Aorta (tissue), 5 donors: ENCODE measurements around the gene KLHL3. TPM values are rescaled to one million over a fixed set of nuclear protein-coding genes. Genes with fewer than 3 reads are reported as not detected.

Experiments used
- ATAC-seq: fragments of 200-7000 bp; cut with Tn5 transposase; one replicate; pipeline ENCODE4 v1.9.1; 2022; ENCODE audit warnings: moderate library complexity; ENCODE audit not compliant: low FRiP score
- DNase-seq, 2 donors: peaks; one replicate each; pipeline ENCODE4 v3.0.0-alpha.2; 2020
- H3K27ac ChIP-seq, 2 donors: one replicate each; pipeline ENCODE4 v1.5.1; 2013; ENCODE audit warnings: low read length in 2 of 2, mild to moderate bottlenecking in 2 of 2, moderate library complexity in 2 of 2, control low read depth in 1 of 2, inconsistent platforms in 1 of 2, low read depth in 1 of 2
- H3K27me3 ChIP-seq, 2 donors: one replicate each; pipeline ENCODE4 v1.6.1; 2013; ENCODE audit warnings: control low read depth in 1 of 2, low read length in 1 of 2, mild to moderate bottlenecking in 1 of 2, moderate library complexity in 1 of 2; ENCODE audit not compliant: insufficient read depth in 2 of 2, control insufficient read depth in 1 of 2
- H3K36me3 ChIP-seq, 2 donors: one replicate each; pipeline ENCODE4 v1.6.1; 2013; ENCODE audit warnings: control low read depth in 1 of 2, low read length in 1 of 2, mild to moderate bottlenecking in 1 of 2; ENCODE audit not compliant: insufficient read depth in 2 of 2, control insufficient read depth in 1 of 2
- H3K4me1 ChIP-seq, 2 donors: one replicate each; pipeline ENCODE4 v1.6.1; 2013; ENCODE audit warnings: low read length in 2 of 2, control low read depth in 1 of 2, mild to moderate bottlenecking in 1 of 2, moderate library complexity in 1 of 2; ENCODE audit not compliant: insufficient read depth in 2 of 2, control insufficient read depth in 1 of 2
- H3K4me3 ChIP-seq, 2 donors: one replicate each; pipeline ENCODE4 v1.5.1; 2013; ENCODE audit warnings: low read length in 2 of 2, control low read depth in 1 of 2, mild to moderate bottlenecking in 1 of 2
- H3K9me3 ChIP-seq: one replicate; pipeline ENCODE4 v1.6.1; 2013; ENCODE audit warnings: mild to moderate bottlenecking, low read length; ENCODE audit not compliant: control insufficient read depth
- WGBS, 2 donors: extraction: QIAGEN DNeasy Blood & Tissue Kit; methylation state at CpG; one replicate each; pipeline ENCODE4 v1.1.7; 2013; 5-methylcytosine and 5-hydroxymethylcytosine counted together
- intact Hi-C, 2 donors: fragments of 100-400 bp; cut with DNase I; formaldehyde crosslinking; loops; one replicate each; pipeline versions ENCODE4 v1.14.2 to v1.15.0; 2022
- polyA plus RNA-seq, 2 donors: library from polyadenylated mRNA; stranded (reverse); fragments of 200-250 nt; gene quantifications; one replicate each; pipeline ENCODE4 v1.2.3, GENCODE V29; 2013
- total RNA-seq, 2 donors: library from RNA; stranded (reverse); fragmentation: NEBNext Ultra II Directional; extraction: Animal tissue kit (Norgen Biotek cat#: 25700); gene quantifications; one replicate each; pipeline ENCODE4 v1.2.1, GENCODE V29; 2021
- donor health status: healthy with polysubstance abuse.
- donor health status: Bipolar disorder and iron deficiency.
- donor health status: DM: no; HTN: no; CAD: no.
- donor health status: DM: no; HTN: no; CAD: no.
- donor health status: DM: yes; HTN: yes; CAD: no.

The KLHL3 gene
- total and polyA plus RNA-seq, 4 donors: 0.88 to 38.1 (median 11.9) TPM

GRCh38 chr5:137758715-137759306 is 22.9 kb upstream of the KLHL3 start:
- Histone ChIP-seq H3K36me3 (no peaks in the 10 kb centered on the region), H3K27me3 (no peaks in the 10 kb centered on the region), H3K9me3 (no peaks in the 10 kb centered on the region), H3K27ac (no peak overlapping the region), H3K4me1 (no peaks in the 10 kb centered on the region), H3K4me3 (no peak overlapping the region)
- intact Hi-C loops: no loop called here
- DNase-seq: no peak
- ATAC-seq: no peak
- 82 to 84% methylated on average over 6 of the region's 6 CpGs for WGBS, 2 donors

DNA sequence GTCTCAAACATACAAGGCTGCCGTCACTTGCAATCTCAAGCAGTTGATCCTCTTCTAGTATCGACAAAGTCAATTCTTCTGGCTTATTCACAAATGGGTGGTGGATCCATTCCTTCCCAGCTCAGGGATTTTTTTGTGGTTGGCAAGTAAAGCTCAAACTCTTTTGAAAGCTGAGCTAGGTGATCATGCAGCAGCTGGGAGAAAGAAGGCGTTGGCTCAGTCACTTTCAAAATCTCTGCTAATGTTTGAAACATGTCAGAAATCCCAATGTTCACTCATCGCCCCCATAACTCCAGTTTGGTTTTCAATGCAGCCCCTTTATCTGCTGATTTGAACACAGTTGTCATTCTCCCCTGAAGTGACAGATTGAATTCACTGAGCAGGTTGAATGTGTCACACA is 22.2 kb upstream of the KLHL3 start:
- WGBS, 2 donors: 90 to 92% methylated on average over 4 of the region's 4 CpGs
- ATAC-seq (no peak), DNase-seq (no peak)
- no peaks in the 10 kb centered on the region for H3K9me3 ChIP-seq
- H3K4me3 ChIP-seq: no peak overlapping the region
- intact Hi-C loops: no loop called here
- H3K27ac ChIP-seq: no peak overlapping the region
- no peaks in the 10 kb centered on the region for H3K36me3 ChIP-seq
- no peaks in the 10 kb centered on the region for H3K27me3 ChIP-seq
- H3K4me1 ChIP-seq: no peaks in the 10 kb centered on the region

DNA sequence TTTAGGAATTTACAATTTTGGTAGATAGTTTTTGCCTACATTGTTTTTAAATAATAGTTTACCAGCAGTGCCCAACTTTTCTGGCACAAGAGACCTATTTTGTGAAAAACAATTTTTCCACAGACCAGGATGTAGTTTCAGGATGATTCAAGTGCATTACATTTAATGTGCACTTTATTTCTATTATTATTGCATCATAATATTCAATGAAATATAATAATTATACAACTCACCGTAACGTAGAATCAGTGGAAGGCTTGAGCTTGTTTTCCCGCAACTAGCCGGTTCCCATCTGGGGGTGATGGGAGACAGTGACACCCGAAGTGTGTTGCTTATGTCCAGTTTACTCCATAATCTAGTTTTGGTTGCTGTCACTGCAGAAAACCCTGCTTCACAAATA is 21.7 kb upstream of the KLHL3 start:
- WGBS, 2 donors: 93 to 94% methylated on average over 5 of the region's 5 CpGs
- Histone ChIP-seq H3K4me1 (no peaks in the 10 kb centered on the region), H3K27ac (no peak overlapping the region), H3K36me3 (no peaks in the 10 kb centered on the region), H3K27me3 (no peaks in the 10 kb centered on the region), H3K9me3 (no peaks in the 10 kb centered on the region), H3K4me3 (no peak overlapping the region)
- ATAC-seq (no peak), DNase-seq (no peak)
- intact Hi-C loops: no loop called here

DNA sequence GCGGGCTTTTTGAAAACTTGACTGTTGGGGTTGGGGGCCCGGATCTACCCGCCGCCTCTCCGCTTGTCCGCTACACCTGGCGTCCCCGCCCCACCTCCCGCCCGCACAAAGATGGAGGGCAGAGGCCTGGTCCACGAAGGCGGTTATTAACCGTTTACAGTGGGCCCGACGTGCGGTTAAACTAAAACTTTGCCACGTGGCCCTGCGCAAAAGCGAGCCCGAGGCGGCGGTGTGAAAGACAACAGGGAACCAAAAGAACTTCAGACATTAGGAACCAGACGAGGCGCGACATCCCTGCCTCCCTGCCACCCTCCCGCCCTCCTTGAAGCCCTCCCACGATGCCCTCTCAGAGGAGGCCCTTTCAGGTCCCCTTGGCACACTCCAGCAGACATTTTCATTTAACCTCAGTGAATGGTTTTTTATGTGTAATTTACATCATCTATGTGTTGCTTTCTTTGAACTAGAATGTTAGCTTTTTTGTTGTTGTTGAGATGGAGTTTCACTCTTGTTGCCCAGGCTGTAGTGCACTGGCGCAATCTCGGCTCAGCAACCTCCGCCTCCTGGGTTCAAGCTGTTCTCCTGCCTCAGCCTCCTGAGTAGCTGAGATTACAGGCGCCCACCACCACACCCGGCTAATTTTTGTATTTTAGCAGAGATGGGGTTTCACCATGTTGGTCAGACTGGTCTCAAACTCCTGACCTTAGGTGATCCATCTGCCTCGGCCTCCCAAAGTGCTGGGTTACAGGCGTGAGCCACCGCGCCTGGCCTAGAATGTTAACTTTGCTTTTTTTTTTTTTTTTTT is 19.3 kb upstream of the KLHL3 start:
- ATAC-seq: no peak
- intact Hi-C loops: no loop called here
- no peaks in the 10 kb centered on the region for H3K9me3 ChIP-seq
- no peaks in the 10 kb centered on the region for H3K36me3 ChIP-seq
- H3K27me3 ChIP-seq: no peaks in the 10 kb centered on the region
- peak overlapping the region; percentile 37 to 91 for H3K27ac ChIP-seq
- 27% methylated on average over 36 of the region's 36 CpGs for WGBS, 2 donors
- H3K4me3 ChIP-seq: peak overlapping the region; percentile 55 to 62
- no peak for DNase-seq
- H3K4me1 ChIP-seq: no peaks in the 10 kb centered on the region

DNA sequence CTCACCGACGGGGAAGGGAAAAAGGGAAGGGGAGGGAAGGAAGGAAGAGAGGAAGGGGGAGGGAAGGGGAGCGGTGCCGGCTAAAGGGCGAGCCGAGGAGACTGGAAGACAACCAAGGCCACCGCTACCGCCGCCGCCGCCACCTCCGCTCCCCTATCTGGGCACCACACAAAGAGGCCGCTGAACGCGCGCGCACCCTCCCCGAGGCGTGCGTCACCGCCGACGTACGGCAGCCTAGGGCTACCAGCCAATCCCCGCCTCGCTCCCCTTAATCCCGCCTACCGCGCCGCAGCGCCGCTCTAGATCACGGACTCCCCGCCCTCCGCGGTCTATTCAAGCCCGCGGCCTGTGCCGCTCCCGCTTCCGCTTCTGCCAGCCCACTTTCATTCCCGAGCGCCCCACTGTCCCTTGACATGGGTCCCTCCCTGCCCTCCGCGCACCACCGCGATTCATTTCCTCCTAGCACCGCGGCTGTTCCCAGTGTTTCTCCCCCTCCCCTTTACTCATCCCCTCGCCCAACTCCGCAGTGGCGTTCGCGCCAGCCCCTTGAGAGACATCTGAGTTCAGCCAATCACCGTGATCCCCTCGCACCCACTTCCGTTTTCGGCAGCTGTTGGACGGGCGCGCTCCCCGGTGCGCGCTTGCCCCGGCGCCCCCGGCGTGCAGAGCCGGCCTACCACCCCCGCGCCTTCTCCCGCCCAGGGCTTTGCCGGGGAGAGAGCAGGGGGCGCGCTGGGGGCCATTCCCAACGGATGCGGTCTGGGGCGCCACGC is 18.5 kb upstream of the KLHL3 start, which contains the start of gene HNRNPA0:
Gene HNRNPA0 (minus strand): TSS at position 176 of the 773 bp plus-strand sequence. CDS start 297 bp downstream, outside the sequence.
- Histone ChIP-seq H3K27ac (peak within 1 kb of the TSS; percentile 92 to 95), H3K9me3 (no peaks in the 10 kb centered on the region), H3K27me3 (no peaks in the 10 kb centered on the region), H3K4me3 (peak within 1 kb of the TSS; percentile 62 to 89), H3K4me1 (no peaks in the 10 kb centered on the region), H3K36me3 (no peaks in the 10 kb centered on the region)
- peak; percentile 98 to 99 for DNase-seq
- intact Hi-C loops: no loop called here
- 0 to 1% methylated on average over 58 to 79 of the region's 79 CpGs for WGBS, 2 donors
- peak; percentile 98 for ATAC-seq

DNA sequence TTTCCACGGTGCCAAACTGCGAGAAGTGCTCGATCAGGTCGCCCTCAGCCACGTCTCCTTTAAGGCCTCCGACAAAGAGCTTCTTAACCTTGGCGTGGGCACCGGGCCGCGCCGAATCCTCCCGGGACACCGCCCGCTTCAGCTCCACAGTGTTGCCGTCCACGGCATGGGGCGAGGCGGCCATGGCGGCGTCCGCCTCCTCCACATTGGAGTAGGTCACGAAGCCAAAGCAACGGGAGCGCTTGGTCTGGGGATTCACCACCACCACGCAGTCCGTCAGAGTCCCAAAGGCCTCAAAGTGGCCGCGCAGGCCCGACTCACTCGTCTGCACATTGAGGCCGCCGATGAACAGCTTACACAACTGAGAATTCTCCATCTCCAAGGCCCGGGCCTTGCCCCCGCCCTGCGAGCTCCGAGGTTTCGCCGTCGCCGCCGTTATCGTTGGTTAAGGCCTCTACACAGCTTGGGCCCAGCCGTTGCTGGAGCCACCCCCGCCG is 17.9 kb upstream of the KLHL3 start:
- Histone ChIP-seq H3K27me3 (no peaks in the 10 kb centered on the region), H3K36me3 (no peaks in the 10 kb centered on the region), H3K4me1 (peaks cover 0 to 2% of the 10 kb centered on the region in 2 donors), H3K27ac (peak overlapping the region; percentile 92 to 95), H3K9me3 (no peaks in the 10 kb centered on the region), H3K4me3 (peak overlapping the region; percentile 39 to 89)
- DNase-seq: peak in 1 of 2 donors; percentile 88
- intact Hi-C loops: no loop called here
- ATAC-seq: peak; percentile 72
- 0% methylated on average over 45 of the region's 45 CpGs for WGBS, 2 donors

DNA sequence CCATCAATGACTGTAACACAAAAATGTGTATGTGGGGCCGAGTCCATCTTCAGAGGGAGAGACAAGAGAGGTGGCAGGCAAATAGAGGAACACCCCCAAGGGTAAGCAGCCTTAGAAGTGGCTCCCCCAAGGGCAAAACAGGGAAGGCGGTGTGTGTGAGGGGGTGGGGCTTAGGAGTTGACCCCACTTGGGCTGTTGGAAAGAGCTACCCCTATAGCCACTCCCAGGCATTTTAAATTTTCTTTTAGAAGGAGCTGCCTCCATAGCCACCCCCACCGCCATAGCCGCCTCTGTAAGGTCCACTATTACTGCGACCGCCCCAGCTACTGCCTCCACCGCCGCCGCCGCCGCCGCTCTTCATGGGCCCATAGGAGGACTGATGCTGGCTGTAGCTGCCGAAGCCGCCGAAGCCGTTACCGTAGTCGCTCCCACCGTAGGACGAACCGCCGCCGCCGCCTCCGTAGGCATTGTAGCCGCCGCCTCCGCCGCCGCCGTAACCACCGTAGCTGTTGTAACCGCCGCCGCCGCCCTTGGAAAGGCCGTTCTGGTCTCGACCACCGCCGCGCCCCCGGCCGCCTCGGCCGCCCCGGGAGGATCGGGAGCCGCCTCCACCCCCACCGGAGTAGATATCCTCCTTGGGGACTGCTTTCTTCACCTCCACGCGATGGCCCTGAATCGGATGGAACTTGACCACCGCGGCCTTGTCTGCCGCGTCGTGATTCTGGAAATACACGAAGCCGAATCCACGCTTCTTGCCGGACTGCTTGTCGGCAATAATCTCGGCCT is 17.2 kb upstream of the KLHL3 start:
- Histone ChIP-seq H3K4me1 (peaks cover 0 to 2% of the 10 kb centered on the region in 2 donors), H3K27me3 (no peaks in the 10 kb centered on the region), H3K9me3 (no peaks in the 10 kb centered on the region), H3K36me3 (no peaks in the 10 kb centered on the region), H3K27ac (peak overlapping the region; percentile 92 to 95), H3K4me3 (peak overlapping the region; percentile 39 to 89)
- intact Hi-C loops: no loop called here
- WGBS, 2 donors: 1% methylated on average over 58 to 63 of the region's 63 CpGs
- ATAC-seq (peak; percentile 0), DNase-seq (peak; percentile 62 to 87)

GRCh38 chr5:137751869-137752491 is 16.1 kb upstream of the KLHL3 start:
- Histone ChIP-seq H3K36me3 (no peaks in the 10 kb centered on the region), H3K27me3 (no peaks in the 10 kb centered on the region), H3K4me3 (peak overlapping the region; percentile 39 to 89), H3K4me1 (peaks cover 0 to 2% of the 10 kb centered on the region in 2 donors), H3K27ac (no peak overlapping the region), H3K9me3 (no peaks in the 10 kb centered on the region)
- no peak for DNase-seq
- no peak for ATAC-seq
- WGBS, 2 donors: 0 to 1% methylated on average over 7 of the region's 7 CpGs
- intact Hi-C loops: no loop called here
